ENCODE data around the gene ETV3L. TPM values are rescaled to one million over a fixed set of nuclear protein-coding genes. Genes with fewer than 3 reads are reported as not detected.
"Not testable (repeated sequence)": the region's sequence is repeated elsewhere in the genome, so short reads cannot be mapped to it uniquely, and the experiment has no call there.

ETV3L gene
- total and polyA plus RNA-seq, 2 donors = 0.14 to 1.0 TPM

DNA sequence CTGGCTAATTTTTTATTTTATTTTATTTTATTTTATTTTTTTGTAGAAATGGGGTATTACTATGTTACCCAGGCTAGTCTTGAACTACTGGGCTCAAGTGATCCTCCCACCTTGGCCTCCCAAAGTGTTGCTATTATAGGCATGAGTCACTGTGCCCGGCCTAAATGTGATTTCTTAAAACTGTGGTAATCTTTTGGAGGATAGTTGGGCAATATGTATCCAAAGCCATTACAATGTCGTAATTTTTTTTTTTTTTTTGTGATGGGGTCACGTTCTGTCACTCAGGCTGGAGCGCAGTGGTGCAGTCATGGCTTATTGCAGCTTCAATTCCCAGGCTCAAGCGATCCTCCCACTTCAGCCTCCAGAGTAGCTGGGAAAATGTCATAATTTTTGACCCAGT, 14.2 kb downstream of the ETV3L start:
- 95% methylated on average over 5 of the region's 5 CpGs for WGBS

DNA sequence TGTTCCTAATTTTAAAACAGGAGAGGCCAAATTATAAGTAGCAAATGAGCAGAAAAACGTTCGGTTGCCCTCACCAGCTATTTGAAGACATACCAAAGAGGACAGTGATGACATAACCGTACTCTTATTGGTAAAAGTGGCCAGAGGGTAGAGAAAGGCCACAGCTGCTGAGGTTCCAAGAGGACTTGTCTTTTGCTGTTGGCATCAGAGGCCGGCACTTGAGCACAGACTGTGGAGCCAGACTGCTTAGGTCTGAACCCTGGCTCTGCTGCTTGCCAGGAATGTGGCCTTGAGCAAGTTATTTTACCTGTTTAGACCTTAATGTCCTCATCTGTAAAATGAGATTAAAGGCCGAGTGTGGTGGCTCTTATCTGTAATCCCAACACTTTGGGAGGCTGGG, 14.9 kb downstream of the ETV3L start:
- no peaks in the 10 kb centered on the region for H3K36me3 ChIP-seq (ENCODE audit: control insufficient read depth in 2 of 2, insufficient read depth in 2 of 2, low read length in 1 of 2)
- H3K4me3 ChIP-seq (ENCODE audit: low read length in 2 of 2) = no peak overlapping the region
- H3K9me3 ChIP-seq (ENCODE audit: control insufficient read depth in 2 of 2, insufficient read depth in 1 of 2, low read length in 1 of 2) = no peaks in the 10 kb centered on the region
- H3K27me3 ChIP-seq (ENCODE audit: control insufficient read depth in 2 of 2, insufficient read depth in 1 of 2, low read length in 1 of 2) = peaks cover 0 to 1% of the 10 kb centered on the region in 2 donors
- no peak for DNase-seq (ENCODE audit: low read depth in 6 of 9, low spot score in 9 of 9)
- no peaks in the 10 kb centered on the region for H3K4me1 ChIP-seq (ENCODE audit: control insufficient read depth in 2 of 2, insufficient read depth in 2 of 2, low read length in 2 of 2)
- H3K27ac ChIP-seq (ENCODE audit: low read depth in 1 of 2, low read length in 1 of 2) = no peak overlapping the region
- 94% methylated on average over 5 of the region's 5 CpGs for WGBS

More for the DNA sequence above, 14.2 kb downstream of the ETV3L start:
- Histone ChIP-seq H3K4me3 (ENCODE audit: low read length in 2 of 2) (no peak overlapping the region), H3K36me3 (ENCODE audit: control insufficient read depth in 2 of 2, insufficient read depth in 2 of 2, low read length in 1 of 2) (no peaks in the 10 kb centered on the region), H3K27ac (ENCODE audit: low read depth in 1 of 2, low read length in 1 of 2) (no peak overlapping the region), H3K9me3 (ENCODE audit: control insufficient read depth in 2 of 2, insufficient read depth in 1 of 2, low read length in 1 of 2) (no peaks in the 10 kb centered on the region), H3K27me3 (ENCODE audit: control insufficient read depth in 2 of 2, insufficient read depth in 1 of 2, low read length in 1 of 2) (peaks cover 0 to 5% of the 10 kb centered on the region in 2 donors), H3K4me1 (ENCODE audit: control insufficient read depth in 2 of 2, insufficient read depth in 2 of 2, low read length in 2 of 2) (no peaks in the 10 kb centered on the region)
- no peak for DNase-seq (ENCODE audit: low read depth in 6 of 9, low spot score in 9 of 9)

- no peak overlapping the region for H3K4me3 ChIP-seq (ENCODE audit: low read length in 2 of 2)
- H3K36me3 ChIP-seq (ENCODE audit: control insufficient read depth in 2 of 2, insufficient read depth in 2 of 2, low read length in 1 of 2) = no peaks in the 10 kb centered on the region
- peaks cover 0 to 2% of the 10 kb centered on the region in 2 donors for H3K27me3 ChIP-seq (ENCODE audit: control insufficient read depth in 2 of 2, insufficient read depth in 1 of 2, low read length in 1 of 2)
- no peaks in the 10 kb centered on the region for H3K9me3 ChIP-seq (ENCODE audit: control insufficient read depth in 2 of 2, insufficient read depth in 1 of 2, low read length in 1 of 2)
- no peak for DNase-seq (ENCODE audit: low read depth in 6 of 9, low spot score in 9 of 9)
- WGBS = 86% methylated on average over 5 of the region's 5 CpGs
- H3K27ac ChIP-seq (ENCODE audit: low read depth in 1 of 2, low read length in 1 of 2) = no peak overlapping the region
- no peaks in the 10 kb centered on the region for H3K4me1 ChIP-seq (ENCODE audit: control insufficient read depth in 2 of 2, insufficient read depth in 2 of 2, low read length in 2 of 2)
Observed at GRCh38 chr1:157081707-157082106, 17.9 kb downstream of the ETV3L start.

DNA sequence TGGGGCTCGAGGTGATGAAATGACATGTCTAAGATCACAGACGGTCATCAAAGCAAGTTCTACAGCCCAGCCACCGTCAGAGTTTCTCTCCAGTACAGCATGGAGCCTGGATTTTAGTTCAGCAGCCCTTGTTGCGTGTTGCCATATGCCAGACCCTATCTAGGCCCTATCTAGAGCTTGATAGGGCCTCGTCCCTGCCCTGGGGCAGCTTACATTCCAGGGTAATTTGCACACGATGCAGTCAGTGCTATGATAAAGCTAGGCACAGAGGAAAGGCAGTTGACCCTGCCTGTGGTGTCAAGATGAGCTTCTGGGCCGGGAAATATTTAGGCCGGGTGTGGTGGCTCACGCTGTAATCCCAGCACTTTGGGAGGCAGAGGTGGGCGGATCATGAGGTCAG, 18.9 kb downstream of the ETV3L start:
- WGBS = 91% methylated on average over 10 of the region's 10 CpGs

DNA sequence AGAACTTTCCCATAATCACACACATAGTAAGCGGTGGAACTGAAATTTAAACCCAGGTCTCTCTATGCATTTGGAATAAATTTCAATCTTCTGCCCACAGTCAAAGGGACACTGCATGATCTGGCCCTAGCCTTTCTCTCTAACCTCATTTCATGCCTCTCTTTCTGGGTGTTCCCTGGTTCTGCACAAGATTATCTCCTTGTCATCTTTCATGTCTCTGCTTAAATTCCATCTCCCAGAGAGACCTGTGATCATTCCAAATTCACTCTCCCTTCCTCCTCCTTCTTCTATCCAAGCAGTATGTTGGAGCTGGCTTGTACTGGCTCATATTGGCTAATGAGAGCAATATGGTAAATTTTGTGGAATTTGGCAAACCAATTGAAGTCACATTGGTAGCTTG, 22.2 kb downstream of the ETV3L start:
- 97% methylated on average over 1 of the region's 1 CpG for WGBS
- Histone ChIP-seq H3K27me3 (ENCODE audit: control insufficient read depth in 2 of 2, insufficient read depth in 1 of 2, low read length in 1 of 2) (peaks cover 0 to 17% of the 10 kb centered on the region in 2 donors), H3K36me3 (ENCODE audit: control insufficient read depth in 2 of 2, insufficient read depth in 2 of 2, low read length in 1 of 2) (no peaks in the 10 kb centered on the region), H3K4me1 (ENCODE audit: control insufficient read depth in 2 of 2, insufficient read depth in 2 of 2, low read length in 2 of 2) (no peaks in the 10 kb centered on the region), H3K27ac (ENCODE audit: low read depth in 1 of 2, low read length in 1 of 2) (no peak overlapping the region), H3K9me3 (ENCODE audit: control insufficient read depth in 2 of 2, insufficient read depth in 1 of 2, low read length in 1 of 2) (no peaks in the 10 kb centered on the region), H3K4me3 (ENCODE audit: low read length in 2 of 2) (no peak overlapping the region)
- DNase-seq (ENCODE audit: low read depth in 6 of 9, low spot score in 9 of 9) = no peak

More for the DNA sequence above, 18.9 kb downstream of the ETV3L start:
- H3K9me3 ChIP-seq (ENCODE audit: control insufficient read depth in 2 of 2, insufficient read depth in 1 of 2, low read length in 1 of 2) = no peaks in the 10 kb centered on the region
- H3K36me3 ChIP-seq (ENCODE audit: control insufficient read depth in 2 of 2, insufficient read depth in 2 of 2, low read length in 1 of 2) = no peaks in the 10 kb centered on the region
- DNase-seq (ENCODE audit: low read depth in 6 of 9, low spot score in 9 of 9) = no peak
- H3K4me1 ChIP-seq (ENCODE audit: control insufficient read depth in 2 of 2, insufficient read depth in 2 of 2, low read length in 2 of 2) = no peaks in the 10 kb centered on the region
- H3K27ac ChIP-seq (ENCODE audit: low read depth in 1 of 2, low read length in 1 of 2) = no peak overlapping the region
- H3K27me3 ChIP-seq (ENCODE audit: control insufficient read depth in 2 of 2, insufficient read depth in 1 of 2, low read length in 1 of 2) = peaks cover 0 to 4% of the 10 kb centered on the region in 2 donors
- no peak overlapping the region for H3K4me3 ChIP-seq (ENCODE audit: low read length in 2 of 2)

- Histone ChIP-seq H3K9me3 (ENCODE audit: control insufficient read depth in 2 of 2, insufficient read depth in 1 of 2, low read length in 1 of 2) (no peaks in the 10 kb centered on the region), H3K27ac (ENCODE audit: low read depth in 1 of 2, low read length in 1 of 2) (no peak overlapping the region), H3K36me3 (ENCODE audit: control insufficient read depth in 2 of 2, insufficient read depth in 2 of 2, low read length in 1 of 2) (no peaks in the 10 kb centered on the region), H3K4me1 (ENCODE audit: control insufficient read depth in 2 of 2, insufficient read depth in 2 of 2, low read length in 2 of 2) (no peaks in the 10 kb centered on the region), H3K27me3 (ENCODE audit: control insufficient read depth in 2 of 2, insufficient read depth in 1 of 2, low read length in 1 of 2) (peaks cover 0 to 19% of the 10 kb centered on the region in 2 donors), H3K4me3 (ENCODE audit: low read length in 2 of 2) (no peak overlapping the region)
- DNase-seq (ENCODE audit: low read depth in 6 of 9, low spot score in 9 of 9) = peak in 4 of 9 donors; percentile 2 to 21 (median 8)
- WGBS = 38% methylated on average over 35 of the region's 35 CpGs
Observed at GRCh38 chr1:157073944-157074685, 25.5 kb downstream of the ETV3L start.

DNA sequence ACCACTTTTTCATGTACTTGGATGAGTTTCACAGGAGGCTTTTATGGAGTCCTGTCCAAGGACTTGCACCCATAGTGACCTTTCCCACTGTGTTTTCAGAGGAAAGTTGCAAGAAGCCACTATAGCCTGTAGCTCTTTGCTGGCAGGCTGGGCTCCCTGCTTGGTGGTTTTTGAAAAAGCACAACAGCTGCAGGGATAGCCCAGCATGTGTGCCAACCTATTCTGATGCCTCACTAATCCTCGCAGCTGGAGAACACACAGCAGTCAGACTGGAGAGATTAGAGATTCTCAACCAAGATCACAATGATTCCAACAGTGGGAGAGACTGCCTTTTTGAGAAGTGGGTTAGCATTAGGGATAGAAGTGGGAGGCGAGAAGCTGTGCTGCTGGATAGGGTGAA, 30.0 kb downstream of the ETV3L start:
- 95% methylated on average over 2 of the region's 2 CpGs for WGBS

DNA sequence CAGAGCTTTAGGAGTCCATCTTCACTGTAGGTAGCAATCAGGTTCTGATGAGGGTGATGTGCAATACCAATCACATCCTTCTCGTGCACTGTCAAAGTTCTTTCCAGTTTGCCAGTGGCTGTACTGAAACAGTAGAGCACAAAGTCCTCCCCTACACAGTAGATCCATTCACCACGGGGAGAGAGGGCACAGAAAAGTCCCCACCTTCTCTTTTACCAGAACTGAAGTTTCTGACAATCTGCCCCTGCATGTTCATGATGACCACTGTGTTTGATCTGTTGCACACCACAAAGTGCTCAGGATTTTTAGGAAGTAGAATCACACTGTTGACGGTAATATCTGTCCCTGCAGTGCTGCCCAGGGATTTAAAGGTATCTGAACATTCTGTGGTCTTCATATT, 40.4 kb downstream of the ETV3L start:
- whole genome bisulfite sequencing = 85% methylated on average over 3 of the region's 3 CpGs
- not testable (repeated sequence) for H3K4me1 ChIP-seq (ENCODE audit: control insufficient read depth in 2 of 2, insufficient read depth in 2 of 2, low read length in 2 of 2); H3K27ac ChIP-seq (ENCODE audit: low read depth in 1 of 2, low read length in 1 of 2); DNase-seq (ENCODE audit: low read depth in 6 of 9, low spot score in 9 of 9); H3K36me3 ChIP-seq (ENCODE audit: control insufficient read depth in 2 of 2, insufficient read depth in 2 of 2, low read length in 1 of 2); H3K9me3 ChIP-seq (ENCODE audit: control insufficient read depth in 2 of 2, insufficient read depth in 1 of 2, low read length in 1 of 2); H3K27me3 ChIP-seq (ENCODE audit: control insufficient read depth in 2 of 2, insufficient read depth in 1 of 2, low read length in 1 of 2); H3K4me3 ChIP-seq (ENCODE audit: low read length in 2 of 2)

More for the DNA sequence above, 30.0 kb downstream of the ETV3L start:
- Histone ChIP-seq H3K27ac (ENCODE audit: low read depth in 1 of 2, low read length in 1 of 2) (no peak overlapping the region), H3K36me3 (ENCODE audit: control insufficient read depth in 2 of 2, insufficient read depth in 2 of 2, low read length in 1 of 2) (no peaks in the 10 kb centered on the region), H3K27me3 (ENCODE audit: control insufficient read depth in 2 of 2, insufficient read depth in 1 of 2, low read length in 1 of 2) (peaks cover 2 to 15% of the 10 kb centered on the region in 2 donors), H3K9me3 (ENCODE audit: control insufficient read depth in 2 of 2, insufficient read depth in 1 of 2, low read length in 1 of 2) (no peaks in the 10 kb centered on the region), H3K4me1 (ENCODE audit: control insufficient read depth in 2 of 2, insufficient read depth in 2 of 2, low read length in 2 of 2) (no peaks in the 10 kb centered on the region), H3K4me3 (ENCODE audit: low read length in 2 of 2) (no peak overlapping the region)
- DNase-seq (ENCODE audit: low read depth in 6 of 9, low spot score in 9 of 9) = no peak

GRCh38 chr1:157056269-157056668, 43.3 kb downstream of the ETV3L start:
- H3K27me3 ChIP-seq (ENCODE audit: control insufficient read depth in 2 of 2, insufficient read depth in 1 of 2, low read length in 1 of 2) = no peaks in the 10 kb centered on the region
- H3K4me3 ChIP-seq (ENCODE audit: low read length in 2 of 2) = no peak overlapping the region
- no peaks in the 10 kb centered on the region for H3K9me3 ChIP-seq (ENCODE audit: control insufficient read depth in 2 of 2, insufficient read depth in 1 of 2, low read length in 1 of 2)
- no peaks in the 10 kb centered on the region for H3K36me3 ChIP-seq (ENCODE audit: control insufficient read depth in 2 of 2, insufficient read depth in 2 of 2, low read length in 1 of 2)
- no peak for DNase-seq (ENCODE audit: low read depth in 6 of 9, low spot score in 9 of 9)
- 94% methylated on average over 1 of the region's 1 CpG for WGBS
- no peak overlapping the region for H3K27ac ChIP-seq (ENCODE audit: low read depth in 1 of 2, low read length in 1 of 2)
- no peaks in the 10 kb centered on the region for H3K4me1 ChIP-seq (ENCODE audit: control insufficient read depth in 2 of 2, insufficient read depth in 2 of 2, low read length in 2 of 2)
